Glomerular visceral epithelial cell (primary cell): ENCODE data around the gene RND1.
A peak's percentile ranks its signal among the peaks of the same experiment; 100 is the strongest.
"Not testable (repeated sequence)": the region's sequence is repeated elsewhere in the genome, so short reads cannot be mapped to it uniquely, and the experiment has no call there.

Source experiments
- DNase-seq: peaks from one replicate; pipeline ENCODE4 v3.0.0-alpha.2; 2016; ENCODE audit errors: extremely low spot score

RND1 gene

DNA sequence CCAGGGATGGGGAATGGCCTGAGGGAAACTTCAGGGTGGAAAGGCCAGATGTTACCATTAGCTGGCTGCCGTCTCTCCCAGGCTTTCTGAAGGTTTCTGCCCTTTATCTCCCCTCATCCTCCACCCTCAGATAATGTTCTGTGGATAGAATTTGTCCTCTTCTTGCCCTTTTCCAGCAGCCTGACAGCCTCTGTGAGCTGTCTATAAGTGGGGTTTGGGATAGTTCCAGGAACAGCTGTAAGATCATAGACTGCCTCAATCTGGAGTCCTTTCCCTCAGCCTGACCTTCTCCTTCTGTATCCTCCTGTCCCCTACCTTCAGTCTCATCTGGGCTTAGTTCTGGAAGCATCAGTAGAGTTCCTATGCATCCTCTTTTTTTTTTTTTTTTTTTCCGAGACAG is 2.8 kb upstream of the RND1 start:
- DNase-seq = no peak

- no peak for DNase-seq
Measured at GRCh38 chr12:48866052-48866711, 512 bp upstream of the RND1 start.

DNA sequence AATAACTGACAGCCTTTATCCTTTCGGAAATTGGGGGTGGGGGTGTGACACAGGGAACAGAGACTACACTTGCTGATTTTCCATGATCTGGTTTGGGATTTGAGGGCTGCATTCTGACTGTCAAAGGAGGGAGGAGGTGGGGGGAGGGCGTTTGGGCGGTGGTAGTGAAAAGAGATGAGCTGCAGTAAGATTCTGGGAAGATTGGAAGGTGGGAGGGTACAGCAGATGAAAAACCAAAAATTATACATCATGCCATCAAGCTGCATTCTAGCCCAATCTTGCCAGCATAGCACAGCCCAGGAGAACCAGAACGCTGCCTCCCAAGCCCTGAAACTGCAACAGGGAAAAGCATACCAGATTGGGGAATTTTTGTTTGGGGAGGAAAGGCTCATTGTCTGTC is 2.4 kb downstream of the RND1 start:
- no peak for DNase-seq

DNA sequence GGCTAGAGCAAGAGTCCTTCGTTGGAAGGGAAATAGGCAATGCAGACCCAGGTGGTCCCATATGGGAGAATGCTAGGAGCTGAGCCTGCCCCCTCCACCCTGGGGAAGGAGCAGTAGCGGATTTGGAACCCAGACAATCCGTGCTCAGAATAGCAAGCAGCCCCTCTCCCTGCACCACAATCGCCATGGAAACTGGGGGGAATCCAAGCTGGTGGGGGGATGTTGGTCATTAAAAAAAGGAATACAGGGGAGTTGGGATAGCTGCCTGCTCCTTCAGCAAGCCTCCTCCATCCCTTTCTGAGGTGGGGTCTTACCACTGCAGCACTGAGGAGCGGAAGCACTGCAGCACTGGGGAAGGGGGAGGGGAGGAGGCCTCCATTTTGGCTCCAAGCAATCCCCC is 2.9 kb downstream of the RND1 start:
- no peak for DNase-seq

- DNase-seq = no peak
Measured at GRCh38 chr12:48861111-48861510, 4.6 kb downstream of the RND1 start.

GRCh38 chr12:48860236-48860635 is 5.4 kb downstream of the RND1 start:
- not testable (repeated sequence) for DNase-seq

- no peak for DNase-seq
Measured at GRCh38 chr12:48859607-48860006, 6.1 kb downstream of the RND1 start.

- no peak for DNase-seq
Measured at GRCh38 chr12:48858043-48858442, 7.6 kb downstream of the RND1 start.

DNA sequence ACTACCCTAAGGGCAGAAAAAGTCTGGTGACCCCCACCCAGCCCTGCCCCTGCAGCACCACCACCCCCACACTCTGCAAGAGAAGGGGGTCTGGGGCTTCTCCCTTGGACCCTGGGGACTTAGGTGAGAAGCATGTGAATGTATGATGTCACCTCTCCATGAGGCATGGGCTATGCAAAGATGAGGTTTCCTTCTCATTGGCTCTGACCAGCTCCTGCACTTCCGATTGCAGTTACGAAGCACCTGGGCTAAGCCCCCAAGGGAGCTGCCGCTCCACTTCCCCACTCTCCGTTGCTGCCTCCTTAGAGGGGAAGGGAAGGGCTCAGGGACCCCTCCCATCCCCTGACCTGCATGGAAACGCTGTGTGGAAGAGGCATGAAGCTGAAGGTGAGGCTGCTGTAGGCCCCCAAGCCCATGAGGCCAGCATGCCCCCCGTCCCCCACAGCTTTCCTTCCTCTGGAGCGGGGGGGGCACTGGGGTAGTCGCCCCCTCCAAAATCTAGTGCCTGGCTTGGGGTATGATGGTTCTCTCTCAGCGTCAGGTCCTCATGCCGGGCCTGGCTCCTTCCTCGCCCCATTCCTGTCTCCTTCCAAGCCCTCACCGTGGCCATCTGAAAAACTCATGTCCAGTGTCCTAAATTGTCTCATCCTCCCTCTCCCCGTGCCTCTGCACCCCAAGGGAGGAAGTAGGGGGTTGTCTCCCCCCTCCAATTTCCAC is 8.2 kb downstream of the RND1 start:
- DNase-seq = no peak

DNA sequence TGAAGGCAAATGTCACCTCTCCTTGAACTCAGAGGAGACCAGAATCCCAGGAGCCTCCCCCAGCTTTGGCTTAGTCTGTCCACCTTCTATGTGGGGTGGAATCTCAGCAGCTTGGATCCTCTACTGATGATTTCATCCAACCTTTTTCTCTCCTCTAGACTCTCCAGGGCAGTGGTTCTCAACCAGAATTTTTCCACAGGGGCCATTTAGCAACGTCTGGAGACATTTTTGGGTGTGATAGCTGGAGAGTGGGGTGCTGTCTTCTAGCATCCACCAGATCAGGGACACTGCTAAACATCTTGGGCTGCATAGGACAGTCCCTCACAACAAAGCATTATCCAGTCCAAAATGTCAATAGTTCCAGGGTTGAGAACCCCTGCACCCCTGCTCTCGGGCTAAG is 9.3 kb downstream of the RND1 start:
- no peak for DNase-seq

- DNase-seq = not testable (repeated sequence)
Measured at GRCh38 chr12:48854932-48855331, 10.7 kb downstream of the RND1 start.

GRCh38 chr12:48854488-48854887 is 11.2 kb downstream of the RND1 start:
- DNase-seq = no peak

DNA sequence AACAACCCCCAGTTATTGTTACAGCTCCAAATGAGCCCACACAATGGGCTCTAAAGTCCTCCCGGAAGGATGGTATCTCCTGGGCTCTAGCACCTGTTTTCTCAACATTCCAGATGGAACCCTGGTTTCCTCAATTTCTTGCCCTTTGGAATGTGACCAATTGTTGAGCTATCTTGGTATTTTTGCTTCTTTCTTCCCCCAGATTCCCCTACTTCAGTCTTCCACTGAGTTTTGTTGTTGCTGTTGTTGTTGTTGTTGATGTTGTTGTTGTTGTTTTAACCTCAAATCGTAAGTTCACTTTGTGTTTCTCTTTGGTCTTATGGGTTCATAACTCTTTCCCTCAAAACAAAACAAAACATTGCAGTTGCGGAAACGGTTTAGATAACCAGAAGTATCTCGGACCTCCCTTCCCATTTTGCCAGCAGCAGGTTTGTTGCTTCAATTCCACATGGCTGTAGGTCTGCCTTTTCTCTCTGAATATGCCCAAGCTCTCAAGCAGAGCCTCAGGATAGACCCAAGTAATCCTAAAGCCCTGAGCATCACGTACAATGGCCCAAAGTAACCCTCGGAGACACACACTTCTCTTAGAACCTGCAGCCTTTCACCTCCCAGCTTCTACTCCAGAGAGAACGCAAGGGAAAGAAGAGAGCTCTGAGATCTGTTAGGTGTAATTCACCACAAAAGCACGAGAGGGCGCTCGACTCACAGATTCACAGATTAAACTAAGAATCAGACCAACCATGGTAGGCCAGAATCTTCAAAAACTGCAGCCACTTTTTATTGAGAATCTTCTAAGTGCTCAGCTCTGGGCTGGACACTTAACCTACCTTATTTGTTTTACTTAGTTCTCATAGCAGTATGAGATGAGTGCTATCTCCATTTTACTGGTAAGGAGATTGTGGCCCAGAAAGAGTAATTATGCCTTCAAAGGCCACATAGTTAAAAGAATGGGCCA is 12.7 kb downstream of the RND1 start:
- DNase-seq = peak; percentile 89

GRCh38 chr12:48851883-48852733 is 13.6 kb downstream of the RND1 start, which contains the start of gene DDX23:
TSS of gene DDX23 (minus strand) at chr12:48852163. CDS start at chr12:48845782, 6,381 bp downstream.
- peak; percentile 96 for DNase-seq

DNA sequence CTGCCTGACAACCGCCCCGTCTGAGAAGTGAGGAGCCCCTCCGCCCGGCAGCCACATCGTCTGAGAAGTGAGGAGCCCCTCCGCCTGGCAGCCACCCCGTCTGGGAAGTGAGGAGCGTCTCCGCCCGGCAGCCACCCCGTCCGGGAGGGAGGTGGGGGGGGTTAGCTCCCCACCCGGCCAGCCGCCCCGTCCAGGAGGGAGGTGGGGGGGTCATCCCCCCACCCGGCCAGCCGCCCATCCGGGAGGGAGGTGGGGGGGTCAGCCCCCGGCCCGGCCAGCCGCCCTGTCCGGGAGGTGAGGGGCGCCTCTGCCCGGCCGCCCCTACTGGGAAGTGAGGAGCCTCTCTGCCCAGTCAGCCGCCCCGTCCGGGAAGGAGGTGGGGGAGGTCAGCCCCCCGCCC is 23.6 kb downstream of the RND1 start:
- not testable (repeated sequence) for DNase-seq

DNA sequence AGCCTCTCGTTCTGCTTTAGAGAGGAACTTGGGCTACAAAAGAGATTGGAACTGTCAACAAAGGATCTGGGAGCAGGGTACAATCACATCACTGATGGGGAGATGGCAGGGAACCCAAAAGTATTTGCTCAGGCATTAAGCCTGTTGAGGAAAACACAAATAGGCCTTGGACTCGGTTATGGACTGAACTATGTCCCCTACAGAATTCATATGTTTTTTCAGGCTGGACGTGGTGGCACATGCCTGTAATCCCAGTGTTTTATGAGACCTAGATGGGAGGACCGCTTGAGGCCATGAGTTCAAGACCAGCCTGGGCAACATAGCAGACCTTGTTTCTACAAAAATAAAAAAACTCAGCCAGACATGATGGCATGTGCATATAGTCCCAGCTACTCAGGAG is 27.6 kb downstream of the RND1 start:
- no peak for DNase-seq

DNA sequence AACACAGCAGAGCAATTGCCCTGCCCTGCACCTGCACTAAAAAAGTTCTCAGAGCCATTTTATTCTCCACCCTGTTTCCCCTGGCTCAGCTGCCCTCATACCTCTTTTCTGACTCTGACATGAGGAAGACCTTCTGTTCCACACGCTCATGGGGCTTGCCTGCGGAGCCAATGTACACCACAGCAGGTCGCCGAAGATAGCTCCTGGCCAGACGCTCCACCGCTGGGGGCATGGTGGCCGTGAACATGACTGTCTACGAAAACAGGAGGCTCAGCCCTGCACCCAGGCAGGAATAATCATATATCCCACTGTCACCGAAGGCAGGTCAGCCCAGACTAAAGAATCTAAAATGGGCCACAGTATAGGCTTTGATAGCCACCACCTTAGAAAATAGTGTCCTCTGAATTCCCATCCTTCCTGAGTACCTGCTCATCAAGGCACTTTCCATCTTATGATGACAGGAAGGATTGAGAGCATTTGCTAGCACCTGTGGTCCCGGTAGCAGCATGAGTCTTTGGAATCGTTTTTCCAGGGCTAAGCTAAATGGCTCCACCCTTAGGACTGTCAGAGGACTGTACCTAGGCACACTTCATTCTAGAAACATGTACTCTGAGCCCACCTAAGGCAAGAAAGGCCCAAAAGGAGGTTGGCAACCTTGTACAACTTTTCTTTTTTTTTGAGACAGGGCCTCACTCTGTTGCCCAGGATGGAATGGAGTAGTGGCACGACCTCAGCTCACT is 33.2 kb downstream of the RND1 start:
- DNase-seq = no peak

- DNase-seq = no peak
Measured at GRCh38 chr12:48831257-48831656, 34.4 kb downstream of the RND1 start.

DNA sequence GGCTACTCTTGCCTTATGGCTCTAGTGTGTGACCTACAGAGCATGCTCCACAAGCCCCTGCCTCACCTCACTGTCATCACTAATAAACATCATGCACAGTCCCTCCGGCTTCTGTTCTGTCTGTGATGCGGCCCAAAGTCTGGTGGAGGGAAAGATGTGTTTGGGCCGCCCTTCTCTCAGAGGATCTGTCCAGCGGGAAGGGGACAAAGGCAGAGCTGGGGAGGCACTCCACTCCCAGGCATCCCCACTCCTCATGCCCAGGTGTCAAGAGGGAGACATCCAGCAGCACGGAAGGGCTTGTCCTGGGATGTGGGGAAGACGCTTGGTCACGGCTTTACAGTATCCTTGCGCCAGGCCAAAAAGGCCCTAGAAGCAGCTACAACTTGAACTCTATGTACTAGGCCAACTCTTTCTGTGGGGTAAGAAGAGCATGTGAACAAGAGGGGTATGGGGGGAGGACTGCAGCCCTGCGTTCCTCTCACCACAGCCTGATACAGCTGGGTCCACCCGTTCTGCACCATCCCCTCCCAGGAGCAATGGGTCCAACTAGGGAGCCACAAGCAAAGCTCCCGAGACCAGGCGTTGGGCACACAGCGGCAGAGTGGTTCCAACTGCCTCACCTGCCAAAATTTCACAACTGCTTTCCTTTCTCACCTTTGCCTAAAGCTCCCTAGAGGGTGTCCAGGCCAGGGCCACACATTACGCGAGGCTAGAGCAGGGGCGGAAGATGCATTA is 36.7 kb downstream of the RND1 start:
- no peak for DNase-seq

DNA sequence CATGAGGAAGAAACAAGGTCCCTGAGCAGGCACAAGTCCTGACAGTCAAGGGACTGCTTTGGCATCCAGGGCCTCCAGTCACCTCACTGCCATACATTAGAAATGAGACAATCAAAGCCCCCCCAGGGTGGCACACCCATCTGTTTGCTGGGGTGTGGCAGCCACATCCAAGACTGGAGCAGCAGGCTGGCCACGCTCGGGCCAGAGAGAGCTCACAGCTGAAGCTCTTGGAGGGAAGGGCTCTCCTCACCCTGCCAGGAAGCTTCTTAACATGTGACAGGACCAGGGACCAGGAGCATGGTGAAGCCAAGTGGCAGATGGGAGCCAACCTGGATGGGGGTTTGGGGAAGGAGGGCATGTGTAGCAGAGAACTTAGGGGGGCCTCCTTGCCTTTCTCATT is 37.4 kb downstream of the RND1 start:
- no peak for DNase-seq
